Suprapubic skin (tissue), 3 donors: Measurements from ENCODE around the gene CCNL1.

Experiments used
- EP300 ChIP-seq: sonication (generic); formaldehyde crosslinking; IDR thresholded peaks from one replicate; pipeline ENCODE4 v1.6.1; 2017; ENCODE audit warnings: antibody characterized with exemption
- POLR2A ChIP-seq, 2 donors: fragments of 450-650 bp; IDR thresholded peaks; one replicate each; pipeline ENCODE4 v1.6.1; 2017; ENCODE audit warnings: antibody characterized with exemption in 2 of 2, mild to moderate bottlenecking in 2 of 2, moderate library complexity in 2 of 2
- TF ChIP-seq, protein P1 (sequence below), 2 donors: fragments of 200-600 bp in 1 of 2; fragments of 450-650 bp in 1 of 2; sonication (generic) in 1 of 2; IDR thresholded peaks; one replicate each; pipeline ENCODE4 v1.5.1; 2016 to 2019; ENCODE audit warnings: antibody characterized with exemption in 2 of 2, mild to moderate bottlenecking in 1 of 2, moderate library complexity in 1 of 2

DNA sequence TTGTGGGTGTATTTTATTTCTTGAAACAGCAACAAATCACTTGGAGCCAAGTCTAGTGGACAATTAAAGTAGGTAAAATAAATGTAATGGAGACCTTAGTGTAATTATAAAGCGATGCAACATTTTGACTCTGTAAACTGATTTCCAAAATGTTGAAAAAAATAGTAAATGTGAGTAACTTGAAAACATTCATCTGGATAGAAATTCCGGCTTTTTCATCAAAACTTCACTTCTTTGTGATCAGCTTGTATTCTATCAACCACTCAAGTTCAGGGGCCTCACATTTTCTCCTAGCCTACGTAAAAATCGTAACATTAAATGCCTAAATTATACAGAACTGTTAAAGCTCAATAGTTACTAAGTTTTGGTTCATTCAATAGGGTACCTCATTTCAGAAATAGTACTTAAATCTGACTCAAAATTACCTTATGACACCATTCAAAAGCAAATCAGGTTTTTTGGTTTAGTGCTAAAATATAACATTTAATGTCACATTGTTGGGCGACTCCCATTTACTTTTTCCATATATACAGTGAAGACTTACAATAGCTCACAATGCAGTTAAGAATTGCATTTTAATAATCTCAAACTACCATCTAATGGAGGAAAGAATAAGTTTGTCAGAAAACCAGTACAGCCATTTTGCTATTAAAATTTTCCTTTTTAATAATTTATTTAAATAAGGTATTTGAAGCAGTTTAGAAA, 12.7 kb downstream of the CCNL1 start:
- TF ChIP-seq, protein P1, sequence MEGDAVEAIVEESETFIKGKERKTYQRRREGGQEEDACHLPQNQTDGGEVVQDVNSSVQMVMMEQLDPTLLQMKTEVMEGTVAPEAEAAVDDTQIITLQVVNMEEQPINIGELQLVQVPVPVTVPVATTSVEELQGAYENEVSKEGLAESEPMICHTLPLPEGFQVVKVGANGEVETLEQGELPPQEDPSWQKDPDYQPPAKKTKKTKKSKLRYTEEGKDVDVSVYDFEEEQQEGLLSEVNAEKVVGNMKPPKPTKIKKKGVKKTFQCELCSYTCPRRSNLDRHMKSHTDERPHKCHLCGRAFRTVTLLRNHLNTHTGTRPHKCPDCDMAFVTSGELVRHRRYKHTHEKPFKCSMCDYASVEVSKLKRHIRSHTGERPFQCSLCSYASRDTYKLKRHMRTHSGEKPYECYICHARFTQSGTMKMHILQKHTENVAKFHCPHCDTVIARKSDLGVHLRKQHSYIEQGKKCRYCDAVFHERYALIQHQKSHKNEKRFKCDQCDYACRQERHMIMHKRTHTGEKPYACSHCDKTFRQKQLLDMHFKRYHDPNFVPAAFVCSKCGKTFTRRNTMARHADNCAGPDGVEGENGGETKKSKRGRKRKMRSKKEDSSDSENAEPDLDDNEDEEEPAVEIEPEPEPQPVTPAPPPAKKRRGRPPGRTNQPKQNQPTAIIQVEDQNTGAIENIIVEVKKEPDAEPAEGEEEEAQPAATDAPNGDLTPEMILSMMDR (IDR thresholded peaks at IDR 0.05), result no peak
- TF ChIP-seq POLR2A (IDR thresholded peaks at IDR 0.05) (no peak), EP300 (no peak)
